Stimulated activated naive B cell treated with anti-CD40 and anti-IgM and Interleukin-4, amounts not matched to agents 10 μg/mL and 1 μg/mL and 100 μg/mL, for 72 hours (primary cell): ENCODE measurements around the gene PELI2.
A peak's percentile ranks its signal among the peaks of the same experiment; 100 is the strongest.

Source experiments
- ATAC-seq, 2 donors: fragments of 150-1000 bp; cut with Tn5 transposase; replicated peaks; 2 replicates each; pipeline ENCODE4 v1.10.0; 2021; ENCODE audit warnings: moderate library complexity in 1 of 2
- DNase-seq: peaks from one replicate; pipeline ENCODE4 v3.0.0; 2021
- H3K27ac Mint-ChIP-seq: one replicate; pipeline ENCODE4 v1.8.0; 2022; ENCODE audit warnings: mild to moderate bottlenecking, mixed read lengths
- H3K27me3 Mint-ChIP-seq, 2 donors: one replicate each; pipeline ENCODE4 v1.8.0; 2022; ENCODE audit warnings: mixed read lengths in 2 of 2
- H3K36me3 Mint-ChIP-seq, 2 donors: one replicate each; pipeline ENCODE4 v1.8.0; 2022; ENCODE audit warnings: mixed read lengths in 2 of 2, mild to moderate bottlenecking in 1 of 2
- H3K4me1 Mint-ChIP-seq, 2 donors: one replicate each; pipeline ENCODE4 v1.8.0; 2022; ENCODE audit warnings: mixed read lengths in 2 of 2, mild to moderate bottlenecking in 1 of 2
- H3K4me3 Mint-ChIP-seq, 2 donors: one replicate each; pipeline ENCODE4 v1.8.0; 2022; ENCODE audit warnings: mild to moderate bottlenecking in 2 of 2, mixed read lengths in 2 of 2, moderate library complexity in 1 of 2
- H3K9me3 Mint-ChIP-seq, 2 donors: one replicate each; pipeline ENCODE4 v1.8.0; 2022; ENCODE audit warnings: mixed read lengths in 2 of 2, mild to moderate bottlenecking in 1 of 2

PELI2 gene

DNA sequence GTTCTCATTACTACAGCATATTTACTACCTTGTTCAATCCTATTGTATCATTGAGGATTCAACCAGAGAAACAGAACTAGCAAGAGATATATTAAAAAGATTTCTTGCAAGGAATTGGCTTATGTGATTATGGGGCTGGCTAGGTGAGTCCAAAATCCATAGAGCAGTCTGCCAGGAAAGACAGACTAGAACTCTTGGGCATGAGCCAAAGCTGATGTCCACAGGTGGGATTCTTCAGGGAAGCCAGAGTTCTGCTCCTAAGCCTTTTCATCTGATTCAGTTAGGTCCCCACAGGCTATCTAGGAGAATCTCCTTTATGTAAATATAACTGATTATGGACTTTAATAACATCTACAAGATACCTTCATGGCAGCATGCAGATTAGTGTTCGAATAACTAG is 26.0 kb downstream of the PELI2 start:
- H3K4me1 Mint-ChIP-seq, result peaks cover 37 to 44% of the 10 kb centered on the region in 2 donors
- H3K27me3 Mint-ChIP-seq, result no peaks in the 10 kb centered on the region
- no peaks in the 10 kb centered on the region for H3K36me3 Mint-ChIP-seq
- DNase-seq (no peak), ATAC-seq (no peak)
- no peaks in the 10 kb centered on the region for H3K9me3 Mint-ChIP-seq
- no peak overlapping the region for H3K27ac Mint-ChIP-seq
- H3K4me3 Mint-ChIP-seq, result no peak overlapping the region

GRCh38 chr14:56145181-56145769 is 27.1 kb downstream of the PELI2 start:
- H3K27me3 Mint-ChIP-seq, result no peaks in the 10 kb centered on the region
- H3K4me3 Mint-ChIP-seq, result no peak overlapping the region
- H3K27ac Mint-ChIP-seq, result no peak overlapping the region
- no peaks in the 10 kb centered on the region for H3K9me3 Mint-ChIP-seq
- ATAC-seq (no peak), DNase-seq (no peak)
- H3K36me3 Mint-ChIP-seq, result no peaks in the 10 kb centered on the region
- peaks cover 38 to 47% of the 10 kb centered on the region in 2 donors for H3K4me1 Mint-ChIP-seq

DNA sequence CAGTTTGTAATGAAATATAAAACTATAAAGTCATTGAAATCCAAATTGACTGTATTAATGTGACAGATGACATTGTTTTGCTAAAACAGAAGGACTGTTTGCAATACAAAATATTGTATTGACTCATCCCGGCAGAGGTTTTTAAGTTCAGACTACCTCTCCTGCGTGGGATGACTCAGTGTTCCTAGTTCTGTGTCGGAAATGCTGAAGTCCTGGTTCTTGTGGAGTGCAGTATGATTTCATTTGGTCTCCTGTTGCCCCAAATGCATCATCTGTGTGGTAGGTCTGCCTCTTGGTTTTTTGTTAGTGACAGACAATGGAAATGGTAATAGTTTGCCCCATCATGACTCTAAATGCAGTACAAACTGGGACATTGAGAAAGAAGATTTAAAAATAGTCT is 27.8 kb downstream of the PELI2 start:
- no peak for DNase-seq
- no peak for ATAC-seq
- Mint-ChIP-seq H3K36me3 (no peaks in the 10 kb centered on the region), H3K9me3 (no peaks in the 10 kb centered on the region), H3K27ac (no peak overlapping the region), H3K4me1 (peaks cover 38 to 45% of the 10 kb centered on the region in 2 donors), H3K4me3 (no peak overlapping the region), H3K27me3 (no peaks in the 10 kb centered on the region)

- no peaks in the 10 kb centered on the region for H3K27me3 Mint-ChIP-seq
- no peak overlapping the region for H3K27ac Mint-ChIP-seq
- H3K9me3 Mint-ChIP-seq, result no peaks in the 10 kb centered on the region
- ATAC-seq (peak in 1 of 2 donors; percentile 37), DNase-seq (no peak)
- peaks cover 43 to 46% of the 10 kb centered on the region in 2 donors for H3K4me1 Mint-ChIP-seq
- H3K36me3 Mint-ChIP-seq, result no peaks in the 10 kb centered on the region
- H3K4me3 Mint-ChIP-seq, result peak overlapping the region in 1 of 2 donors; percentile 17
These were observed 29.2 kb downstream of the PELI2 start for GRCh38 chr14:56147449-56147848.

DNA sequence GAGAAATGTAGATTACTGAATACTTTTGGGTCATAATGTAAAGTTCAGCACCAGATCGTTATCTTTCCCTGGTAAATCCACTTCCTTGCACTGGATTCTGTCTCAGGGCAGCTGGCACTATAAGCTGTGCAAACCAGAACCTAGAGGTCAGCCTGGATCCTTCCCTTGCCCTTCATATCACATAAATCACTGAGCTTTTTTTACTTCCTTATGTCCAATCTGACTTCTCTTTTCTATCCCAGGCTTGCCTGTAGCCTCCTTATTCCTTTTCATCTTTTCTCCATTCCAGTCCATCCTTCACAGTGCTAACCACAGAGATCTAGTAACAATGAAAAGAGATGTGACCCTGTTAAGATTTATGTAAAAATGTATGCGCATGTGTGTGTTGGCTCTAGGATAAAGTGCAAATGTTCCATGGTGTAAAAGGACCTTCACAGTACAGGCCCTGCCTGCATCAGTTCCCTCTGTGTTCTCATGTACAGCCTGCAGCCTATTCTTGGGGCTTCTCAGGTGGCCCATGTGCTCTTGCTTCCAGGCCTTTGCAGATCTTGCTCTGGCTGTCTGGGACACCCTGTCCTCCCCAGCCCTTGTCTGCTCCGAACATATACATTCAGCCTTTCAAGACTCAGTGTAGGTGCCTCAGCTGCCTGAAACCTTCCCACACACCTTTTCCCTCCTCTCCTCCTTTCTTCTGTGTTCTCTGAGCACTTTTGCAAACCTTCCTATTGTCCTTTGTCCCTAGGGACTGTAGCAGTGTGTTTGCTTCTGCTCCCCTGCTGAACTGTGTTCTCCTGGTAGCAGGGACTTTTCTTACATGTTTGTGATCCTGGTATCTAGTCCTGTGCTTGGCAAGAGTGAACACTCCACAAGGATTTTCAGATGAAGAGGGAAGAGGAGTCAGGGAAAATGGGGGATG is 30.0 kb downstream of the PELI2 start:
- H3K27me3 Mint-ChIP-seq, result no peaks in the 10 kb centered on the region
- H3K27ac Mint-ChIP-seq, result no peak overlapping the region
- ATAC-seq (peak; percentile 49 to 62), DNase-seq (no peak)
- H3K36me3 Mint-ChIP-seq, result no peaks in the 10 kb centered on the region
- peak overlapping the region in 1 of 2 donors; percentile 3 for H3K4me3 Mint-ChIP-seq
- H3K9me3 Mint-ChIP-seq, result no peaks in the 10 kb centered on the region
- H3K4me1 Mint-ChIP-seq, result peaks cover 42 to 46% of the 10 kb centered on the region in 2 donors

GRCh38 chr14:56149151-56149550 is 30.9 kb downstream of the PELI2 start:
- H3K27me3 Mint-ChIP-seq, result no peaks in the 10 kb centered on the region

GRCh38 chr14:56149995-56150394 is 31.8 kb downstream of the PELI2 start:
- H3K4me1 Mint-ChIP-seq, result peaks cover 39 to 46% of the 10 kb centered on the region in 2 donors
- ATAC-seq, result no peak
- H3K9me3 Mint-ChIP-seq, result peaks cover 2 to 4% of the 10 kb centered on the region in 2 donors
- H3K4me3 Mint-ChIP-seq, result no peak overlapping the region
- H3K36me3 Mint-ChIP-seq, result peaks cover 3 to 8% of the 10 kb centered on the region in 2 donors
- no peak overlapping the region for H3K27ac Mint-ChIP-seq
- no peak for DNase-seq
- H3K27me3 Mint-ChIP-seq, result no peaks in the 10 kb centered on the region

More at GRCh38 chr14:56149151-56149550, 30.9 kb downstream of the PELI2 start:
- H3K36me3 Mint-ChIP-seq, result no peaks in the 10 kb centered on the region
- ATAC-seq, result no peak
- H3K4me1 Mint-ChIP-seq, result peaks cover 42 to 46% of the 10 kb centered on the region in 2 donors
- DNase-seq, result no peak
- no peaks in the 10 kb centered on the region for H3K9me3 Mint-ChIP-seq
- no peak overlapping the region for H3K4me3 Mint-ChIP-seq
- no peak overlapping the region for H3K27ac Mint-ChIP-seq

DNA sequence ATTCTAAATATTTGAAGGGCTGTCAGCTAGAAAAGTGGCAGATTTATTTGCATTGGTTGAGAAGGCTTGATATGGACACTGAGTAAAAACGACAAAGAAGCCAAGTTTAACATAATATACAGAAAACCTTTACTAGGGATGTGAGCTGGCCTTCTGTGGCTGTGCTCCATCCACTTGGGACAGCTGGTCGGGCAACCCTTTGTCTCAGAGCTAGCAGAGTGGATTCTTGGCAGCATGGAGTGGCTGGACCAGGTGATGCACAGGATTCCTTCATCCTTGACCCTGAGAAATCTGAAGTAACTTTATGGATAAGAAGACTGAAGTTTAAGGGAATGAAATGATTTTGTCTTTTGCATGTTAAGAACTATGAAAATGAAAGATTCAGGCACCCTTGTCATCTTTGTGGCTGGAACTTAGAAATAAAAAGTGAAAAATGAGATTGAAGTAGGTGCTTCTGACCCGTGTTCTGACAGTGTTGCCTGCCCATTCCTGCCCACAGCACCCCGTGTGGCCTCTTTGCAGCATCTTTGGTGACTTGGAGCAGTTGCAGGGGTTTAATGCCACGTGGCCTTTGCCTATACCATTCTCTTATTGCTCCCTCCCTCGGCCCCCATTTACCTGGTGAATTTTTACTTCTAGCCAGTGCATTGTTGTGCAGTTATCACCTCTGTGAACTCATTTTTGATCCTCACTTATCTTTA is 32.6 kb downstream of the PELI2 start:
- no peak overlapping the region for H3K4me3 Mint-ChIP-seq
- ATAC-seq, result peak; percentile 64 to 76
- H3K4me1 Mint-ChIP-seq, result peaks cover 36 to 46% of the 10 kb centered on the region in 2 donors

DNA sequence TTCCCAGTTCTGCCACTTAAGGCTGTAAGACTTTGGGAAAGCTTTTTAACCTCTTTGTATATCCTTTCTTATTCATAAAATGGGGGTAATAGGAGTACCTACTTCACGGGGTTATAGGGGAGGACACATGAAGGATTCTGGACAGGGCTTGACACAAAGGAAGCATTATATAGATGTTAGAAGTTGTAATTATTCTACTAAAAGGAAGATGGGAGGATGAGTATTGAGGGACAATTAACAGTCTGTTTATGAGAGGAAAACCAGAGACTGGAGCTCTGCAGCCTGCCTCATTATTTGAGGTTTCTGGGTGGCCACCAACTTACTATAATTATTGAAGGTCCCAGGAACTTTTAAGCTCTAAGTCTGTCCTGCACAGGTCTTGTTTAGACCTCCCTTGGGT is 34.0 kb downstream of the PELI2 start:
- peaks cover 3 to 9% of the 10 kb centered on the region in 2 donors for H3K36me3 Mint-ChIP-seq
- no peaks in the 10 kb centered on the region for H3K27me3 Mint-ChIP-seq
- no peak overlapping the region for H3K27ac Mint-ChIP-seq
- H3K4me3 Mint-ChIP-seq, result no peak overlapping the region
- ATAC-seq (no peak), DNase-seq (no peak)
- H3K9me3 Mint-ChIP-seq, result peaks cover 2 to 4% of the 10 kb centered on the region in 2 donors
- peaks cover 26 to 34% of the 10 kb centered on the region in 2 donors for H3K4me1 Mint-ChIP-seq

More for the DNA sequence above, 32.6 kb downstream of the PELI2 start:
- Mint-ChIP-seq H3K27ac (no peak overlapping the region), H3K36me3 (peaks cover 3 to 9% of the 10 kb centered on the region in 2 donors), H3K27me3 (no peaks in the 10 kb centered on the region), H3K9me3 (peaks cover 2 to 4% of the 10 kb centered on the region in 2 donors)
- no peak for DNase-seq

DNA sequence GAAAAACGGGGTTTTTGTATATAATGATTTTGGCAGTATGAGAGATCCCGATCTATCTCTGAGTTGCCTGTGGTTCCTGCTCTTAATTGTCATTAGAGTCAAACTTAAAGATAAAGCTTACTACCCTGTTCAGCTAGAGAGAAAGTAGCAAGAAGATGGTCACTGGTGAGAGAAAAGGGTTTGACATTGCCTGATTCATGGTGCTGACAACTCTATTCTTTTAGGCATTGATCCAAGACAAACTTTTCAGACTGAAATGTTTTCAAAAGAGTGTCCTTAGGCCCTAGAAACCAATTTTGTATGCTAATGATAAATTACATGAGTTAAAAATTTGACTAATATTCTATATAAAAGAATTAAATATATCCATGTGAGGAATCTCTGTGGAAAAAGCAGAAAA is 35.1 kb downstream of the PELI2 start:
- H3K4me1 Mint-ChIP-seq, result peaks cover 18 to 23% of the 10 kb centered on the region in 2 donors
- DNase-seq, result no peak
- H3K27ac Mint-ChIP-seq, result no peak overlapping the region
- peaks cover 3 to 9% of the 10 kb centered on the region in 2 donors for H3K36me3 Mint-ChIP-seq
- H3K4me3 Mint-ChIP-seq, result no peak overlapping the region
- peaks cover 2 to 4% of the 10 kb centered on the region in 2 donors for H3K9me3 Mint-ChIP-seq
- no peak for ATAC-seq
- H3K27me3 Mint-ChIP-seq, result no peaks in the 10 kb centered on the region

GRCh38 chr14:56154321-56154720 is 36.1 kb downstream of the PELI2 start:
- Mint-ChIP-seq H3K9me3 (peaks cover 2 to 7% of the 10 kb centered on the region in 2 donors), H3K36me3 (peaks cover 3 to 9% of the 10 kb centered on the region in 2 donors), H3K27ac (no peak overlapping the region), H3K4me1 (peaks cover 13% of the 10 kb centered on the region in 2 donors), H3K27me3 (no peaks in the 10 kb centered on the region), H3K4me3 (no peak overlapping the region)
- DNase-seq, result no peak
- no peak for ATAC-seq

GRCh38 chr14:56156096-56156495 is 37.9 kb downstream of the PELI2 start:
- H3K27ac Mint-ChIP-seq, result no peak overlapping the region
- H3K9me3 Mint-ChIP-seq, result peaks cover 2 to 7% of the 10 kb centered on the region in 2 donors
- H3K27me3 Mint-ChIP-seq, result no peaks in the 10 kb centered on the region
- DNase-seq (no peak), ATAC-seq (no peak)
- peaks cover 13 to 15% of the 10 kb centered on the region in 2 donors for H3K4me1 Mint-ChIP-seq
- peaks cover 3 to 9% of the 10 kb centered on the region in 2 donors for H3K36me3 Mint-ChIP-seq
- no peak overlapping the region for H3K4me3 Mint-ChIP-seq

- no peak for DNase-seq
- peaks cover 9 to 12% of the 10 kb centered on the region in 2 donors for H3K4me1 Mint-ChIP-seq
- no peak overlapping the region for H3K4me3 Mint-ChIP-seq
- H3K9me3 Mint-ChIP-seq, result peaks cover 15 to 22% of the 10 kb centered on the region in 2 donors
- no peak for ATAC-seq
- peaks cover 15 to 22% of the 10 kb centered on the region in 2 donors for H3K36me3 Mint-ChIP-seq
- H3K27ac Mint-ChIP-seq, result no peak overlapping the region
- H3K27me3 Mint-ChIP-seq, result no peaks in the 10 kb centered on the region
These were observed 40.9 kb downstream of the PELI2 start for GRCh38 chr14:56159066-56159465.

DNA sequence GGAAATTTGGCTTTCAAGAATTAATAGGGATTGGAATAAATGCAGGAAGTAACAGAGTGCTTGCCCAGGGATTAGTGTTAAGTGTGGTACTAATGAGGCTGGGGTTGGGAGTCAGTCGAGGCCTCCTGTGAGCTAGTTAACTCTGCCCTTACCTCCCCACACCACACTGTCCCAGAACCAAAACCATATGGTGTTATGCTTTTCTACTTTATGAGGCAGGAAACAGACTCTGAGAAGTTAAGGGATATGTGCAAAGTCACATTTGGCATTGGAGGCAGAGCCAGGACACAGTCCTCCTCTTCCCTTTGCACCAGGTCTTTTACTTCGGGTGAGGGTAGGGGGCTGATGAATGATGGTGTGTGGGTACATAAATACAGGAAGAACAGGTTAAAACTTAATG is 41.9 kb downstream of the PELI2 start:
- H3K9me3 Mint-ChIP-seq, result peaks cover 21 to 28% of the 10 kb centered on the region in 2 donors
- peaks cover 9 to 12% of the 10 kb centered on the region in 2 donors for H3K4me1 Mint-ChIP-seq

More for the DNA sequence above, 41.9 kb downstream of the PELI2 start:
- Mint-ChIP-seq H3K27ac (no peak overlapping the region), H3K4me3 (no peak overlapping the region), H3K27me3 (no peaks in the 10 kb centered on the region), H3K36me3 (peaks cover 19 to 22% of the 10 kb centered on the region in 2 donors)
- ATAC-seq (no peak), DNase-seq (no peak)
